ENCODE measurements around the gene ANGPTL8. TPM values are rescaled to one million over a fixed set of nuclear protein-coding genes. Genes with fewer than 3 reads are reported as not detected.

The ANGPTL8 gene
- total and polyA plus RNA-seq, 12 donors: 0.33 to 10.0 (median 0.91) TPM; not detected in 4

GRCh38 chr19:11195681-11196080, 43.7 kb upstream of the ANGPTL8 start:
- Histone ChIP-seq H3K4me3 (peak overlapping the region in 1 of 4 donors; percentile 83), H3K36me3 (replicated peaks in 1 of 2) (peaks cover 0 to 25% of the 10 kb centered on the region in 2 donors), H3K27ac (peak overlapping the region in 2 of 5 donors; percentile 46 to 65), H3K9me3 (replicated peaks in 1 of 3) (no peaks in the 10 kb centered on the region), H3K27me3 (no peaks in the 10 kb centered on the region), H3K4me1 (replicated peaks in 1 of 2) (peaks cover 34 to 43% of the 10 kb centered on the region in 2 donors)
- intact Hi-C loops (cut with DNase I): no loop called here
- WGBS, 4 donors: 71 to 77% (median 74%) methylated on average over 12 of the region's 12 CpGs
- DNase-seq: no peak
- TF ChIP-seq CTCF (IDR thresholded peaks at IDR 0.05) (no peak), POLR2A (IDR thresholded peaks at IDR 0.05) (no peak)

GRCh38 chr19:11196406-11197287, 42.8 kb upstream of the ANGPTL8 start:
- TF ChIP-seq POLR2A (IDR thresholded peaks at IDR 0.05) (no peak), CTCF (IDR thresholded peaks at IDR 0.05) (no peak)
- H3K36me3 ChIP-seq (replicated peaks in 1 of 2): peaks cover 0 to 25% of the 10 kb centered on the region in 2 donors
- peak overlapping the region; percentile 60 to 83 (median 67) for H3K4me3 ChIP-seq
- H3K27ac ChIP-seq: peak overlapping the region; percentile 53 to 95 (median 77)
- no peaks in the 10 kb centered on the region for H3K27me3 ChIP-seq
- 13 to 22% (median 16%) methylated on average over 15 to 46 of the region's 47 CpGs for WGBS, 4 donors
- H3K9me3 ChIP-seq (replicated peaks in 1 of 3): no peaks in the 10 kb centered on the region
- peaks cover 29 to 34% of the 10 kb centered on the region in 2 donors for H3K4me1 ChIP-seq (replicated peaks in 1 of 2)
- peak in 3 of 7 donors; percentile 42 to 54 (median 46) for DNase-seq
- intact Hi-C loops (cut with DNase I): no loop called here

- Histone ChIP-seq H3K4me3 (peak within 1 kb of the TSS; percentile 60 to 83 (median 67)), H3K27ac (peak within 1 kb of the TSS; percentile 60 to 95 (median 77)), H3K9me3 (replicated peaks in 1 of 3) (no peaks in the 10 kb centered on the region), H3K27me3 (no peaks in the 10 kb centered on the region), H3K36me3 (replicated peaks in 1 of 2) (peaks cover 0 to 18% of the 10 kb centered on the region in 2 donors), H3K4me1 (replicated peaks in 1 of 2) (peaks cover 26 to 33% of the 10 kb centered on the region in 2 donors)
- intact Hi-C loops (cut with DNase I): no loop called here
- peak; percentile 85 to 91 (median 88) for DNase-seq
- WGBS, 4 donors: 0 to 2% (median 1%) methylated on average over 1 to 72 of the region's 78 CpGs
- peak in 1 of 2 donors; percentile 65 for TF ChIP-seq POLR2A (IDR thresholded peaks at IDR 0.05)
- TF ChIP-seq CTCF (IDR thresholded peaks at IDR 0.05): peak in 1 of 6 experiments; percentile 30
Measured at GRCh38 chr19:11197291-11198174, 41.9 kb upstream of the ANGPTL8 start, which contains the start of gene KANK2. TSS of gene KANK2 (minus strand) at chr19:11197545. CDS start at chr19:11194511, 3,034 bp downstream.

- H3K4me1 ChIP-seq (replicated peaks in 1 of 2): peaks cover 31 to 39% of the 10 kb centered on the region in 2 donors
- H3K4me3 ChIP-seq: peak overlapping the region in 1 of 4 donors; percentile 83
- 55 to 66% (median 63%) methylated on average over 7 of the region's 7 CpGs for WGBS, 4 donors
- no peak for DNase-seq
- intact Hi-C loops (cut with DNase I): no loop called here
- no peaks in the 10 kb centered on the region for H3K9me3 ChIP-seq (replicated peaks in 1 of 3)
- peak overlapping the region in 4 of 5 donors; percentile 76 to 95 (median 82) for H3K27ac ChIP-seq
- H3K27me3 ChIP-seq: no peaks in the 10 kb centered on the region
- TF ChIP-seq CTCF (IDR thresholded peaks at IDR 0.05) (no peak), POLR2A (IDR thresholded peaks at IDR 0.05) (no peak)
- H3K36me3 ChIP-seq (replicated peaks in 1 of 2): peaks cover 0 to 12% of the 10 kb centered on the region in 2 donors
Measured at GRCh38 chr19:11198175-11198534, 41.3 kb upstream of the ANGPTL8 start.

Measured in adrenal gland (tissue), 12 donors.